HEK293 (cell line): Measurements from ENCODE around the gene CUEDC1.

Experiments used
- CTCF ChIA-PET: fragments of 350-600 bp; formaldehyde crosslinking; extraction: SDS; loops from one replicate; lab custom pipeline; 2021; ENCODE audit warnings: antibody characterized with exemption; lab: Yijun Ruan, JAX
- POLR2A ChIA-PET: fragments of 300-600 bp; formaldehyde crosslinking; extraction: SDS; loops from one replicate; lab custom pipeline; 2020; ENCODE audit warnings: antibody characterized with exemption, inconsistent platforms; lab: Yijun Ruan, JAX
- H3K27ac ChIP-seq: fragments of 200-500 bp; sonication (Bioruptor generic); 2 replicates; pipeline ENCODE4 v1.5.1; 2014; ENCODE audit warnings: low read depth, low read length, control low read depth, inconsistent platforms; ENCODE audit errors: extremely low read depth
- H3K36me3 ChIP-seq, 2 experiments: fragments of 200-500 bp in 1 of 2; sonication (Bioruptor generic) in 1 of 2; 1 replicate in 1 of 2; 2 replicates in 1 of 2; pipeline ENCODE4 v1.5.1; 2014 to 2017; ENCODE audit warnings: inconsistent platforms in 2 of 2, low read length in 2 of 2; ENCODE audit not compliant: control insufficient read depth in 2 of 2, insufficient read depth in 1 of 2
- H3K4me1 ChIP-seq: fragments of 200-500 bp; sonication (Bioruptor generic); 2 replicates; pipeline ENCODE4 v1.5.1; 2014; ENCODE audit warnings: mild to moderate bottlenecking, low read length, inconsistent platforms; ENCODE audit not compliant: control insufficient read depth, insufficient read depth
- H3K4me3 ChIP-seq: 2 replicates; pipeline ENCODE4 v1.5.1; 2011; ENCODE audit warnings: low read depth, mild to moderate bottlenecking, control low read depth, low read length, moderate library complexity
- H3K9me3 ChIP-seq: fragments of 200-500 bp; sonication (Bioruptor generic); 2 replicates; pipeline ENCODE4 v1.5.1; 2014; ENCODE audit warnings: low read depth, low read length, inconsistent platforms; ENCODE audit not compliant: control insufficient read depth, insufficient read depth
- HIC1 ChIP-seq: fragments of 450-650 bp; formaldehyde crosslinking; IDR thresholded peaks from 2 replicates; pipeline ENCODE4 v1.5.1; 2016; ENCODE audit warnings: missing biosample characterization, missing genetic modification characterization
- KLF8 ChIP-seq: fragments of 450-650 bp; formaldehyde crosslinking; IDR thresholded peaks from 2 replicates; pipeline ENCODE4 v1.5.1; 2016; ENCODE audit warnings: missing biosample characterization, missing genetic modification characterization
- KLF9 ChIP-seq: fragments of 450-650 bp; formaldehyde crosslinking; IDR thresholded peaks from 2 replicates; pipeline ENCODE4 v1.5.1; 2016; ENCODE audit warnings: missing biosample characterization, missing genetic modification characterization, low read depth
- SCRT1 ChIP-seq: fragments of 450-650 bp; formaldehyde crosslinking; IDR thresholded peaks from 2 replicates; pipeline ENCODE4 v1.5.1; 2016; ENCODE audit warnings: missing biosample characterization, missing genetic modification characterization, borderline replicate concordance
- TCF7L2 ChIP-seq: IDR thresholded peaks from 2 replicates; pipeline ENCODE4 v1.6.1; 2011; ENCODE audit warnings: low read depth, mild to moderate bottlenecking, inconsistent platforms, low read length, moderate library complexity, borderline replicate concordance
- ZNF140 ChIP-seq: fragments of 450-650 bp; formaldehyde crosslinking; IDR thresholded peaks from 2 replicates; pipeline ENCODE4 v1.5.1; 2016; ENCODE audit warnings: missing biosample characterization, missing genetic modification characterization
- ZNF148 ChIP-seq: fragments of 450-650 bp; formaldehyde crosslinking; IDR thresholded peaks from 2 replicates; pipeline ENCODE4 v1.5.0; 2017; ENCODE audit warnings: missing biosample characterization, missing genetic modification characterization, borderline replicate concordance
- ZNF19 ChIP-seq: fragments of 450-650 bp; formaldehyde crosslinking; IDR thresholded peaks from 2 replicates; pipeline ENCODE4; 2016; ENCODE audit warnings: missing biosample characterization, missing genetic modification characterization, low read depth
- ZNF2 ChIP-seq: fragments of 450-650 bp; formaldehyde crosslinking; IDR thresholded peaks from 2 replicates; pipeline ENCODE4 v1.5.1; 2016; ENCODE audit warnings: missing biosample characterization, missing genetic modification characterization
- ZNF214 ChIP-seq: fragments of 450-650 bp; formaldehyde crosslinking; IDR thresholded peaks from 2 replicates; pipeline ENCODE4 v1.5.1; 2017; ENCODE audit warnings: missing biosample characterization, mild to moderate bottlenecking, missing genetic modification characterization, borderline replicate concordance
- ZNF335 ChIP-seq: fragments of 450-650 bp; formaldehyde crosslinking; conservative IDR thresholded peaks from 2 replicates; pipeline ENCODE4 v1.5.1; 2016; ENCODE audit warnings: missing biosample characterization, missing genetic modification characterization
- ZNF366 ChIP-seq: fragments of 450-650 bp; formaldehyde crosslinking; conservative IDR thresholded peaks from 2 replicates; pipeline ENCODE4 v1.5.1; 2016; ENCODE audit warnings: missing biosample characterization, missing genetic modification characterization
- ZNF488 ChIP-seq: fragments of 450-650 bp; formaldehyde crosslinking; IDR thresholded peaks from 2 replicates; pipeline ENCODE4 v1.5.1; 2016; ENCODE audit warnings: missing biosample characterization, missing genetic modification characterization
- ZNF561 ChIP-seq: fragments of 450-650 bp; IDR thresholded peaks from 2 replicates; pipeline ENCODE4 v1.5.1; 2018; ENCODE audit warnings: missing biosample characterization, missing genetic modification characterization, borderline replicate concordance
- ZNF580 ChIP-seq: fragments of 450-650 bp; formaldehyde crosslinking; IDR thresholded peaks from 2 replicates; pipeline ENCODE4 v1.5.1; 2016; ENCODE audit warnings: missing biosample characterization, missing genetic modification characterization
- ZNF654 ChIP-seq: fragments of 450-650 bp; formaldehyde crosslinking; IDR thresholded peaks from 2 replicates; pipeline ENCODE4 v1.5.1; 2016; ENCODE audit warnings: low read depth, missing biosample characterization, missing genetic modification characterization
- ZNF660 ChIP-seq: fragments of 450-650 bp; IDR thresholded peaks from 2 replicates; pipeline ENCODE4 v1.5.1; 2018; ENCODE audit warnings: missing biosample characterization, mild to moderate bottlenecking, missing genetic modification characterization
- ZNF677 ChIP-seq: fragments of 450-650 bp; IDR thresholded peaks from 2 replicates; pipeline ENCODE4 v1.5.0; 2018; ENCODE audit warnings: missing biosample characterization, mild to moderate bottlenecking, missing genetic modification characterization, moderate library complexity
- ZNF692 ChIP-seq: fragments of 450-650 bp; formaldehyde crosslinking; IDR thresholded peaks from 2 replicates; pipeline ENCODE4 v1.5.1; 2016; ENCODE audit warnings: missing biosample characterization, missing genetic modification characterization
- ZSCAN18 ChIP-seq: fragments of 450-650 bp; formaldehyde crosslinking; IDR thresholded peaks from 2 replicates; pipeline ENCODE4 v1.5.1; 2016; ENCODE audit warnings: missing biosample characterization, missing genetic modification characterization
- ZSCAN30 ChIP-seq: fragments of 450-650 bp; IDR thresholded peaks from 2 replicates; pipeline ENCODE4 v1.5.1; 2018; ENCODE audit warnings: missing biosample characterization, mild to moderate bottlenecking, missing genetic modification characterization, moderate library complexity

The CUEDC1 gene

GRCh38 chr17:57892820-57893595 is 62.2 kb downstream of the CUEDC1 start (continued):
- TF ChIP-seq ZNF148 (tag by site-specific recombination) (no peak), ZNF580 (tag by site-specific recombination) (no peak), ZNF19 (tag by site-specific recombination) (no peak), ZNF660 (tag by site-specific recombination) (0 out of 2 replicates have a peak, but pooled peaks have one; percentile 10), ZNF2 (tag by site-specific recombination) (peak; percentile 13; the same call in 1 of the 2 replicates), ZNF214 (tag by site-specific recombination) (no peak), ZNF335 (peak; percentile 32; the same call in 1 of the 2 replicates), ZNF677 (tag by site-specific recombination) (no peak), ZSCAN18 (no peak), ZNF692 (peak; percentile 73), ZNF140 (no peak), ZNF488 (no peak)
- TF ChIP-seq, all 188 proteins: peak for 28

GRCh38 chr17:57892146-57892819 is 62.9 kb downstream of the CUEDC1 start:
- Histone ChIP-seq H3K27ac (no peak overlapping the region), H3K9me3 (no peaks in the 10 kb centered on the region), H3K4me1 (peaks cover 6% of the 10 kb centered on the region), H3K4me3 (no peak overlapping the region), H3K36me3 (no peaks in the 10 kb centered on the region)
- ChIA-PET POLR2A (interaction anchor here (0.6 to 2.2 kb wide), 10 partner anchors 10 to 107 kb away, joined by 3 to 11 read pairs (median 5); partner anchors contain the start of genes CUEDC1 and VEZF1), CTCF (interaction anchor here (0.6 to 8.0 kb wide), 38 partner anchors 8 to 221 kb away, joined by 3 to 95 read pairs (median 4); no protein-coding TSS in a partner anchor)
- TF ChIP-seq TCF7L2, result no peak
- peak; percentile 72 for TF ChIP-seq SCRT1
- TF ChIP-seq ZNF654 (tag by site-specific recombination), result peak; percentile 63
- peak; percentile 94 for TF ChIP-seq ZSCAN30 (tag by site-specific recombination)
- peak; percentile 58; the same call in 1 of the 2 replicates for TF ChIP-seq KLF9 (tag by site-specific recombination)
- no peak for TF ChIP-seq KLF8 (tag by site-specific recombination)
- TF ChIP-seq ZNF561 (tag by site-specific recombination), result 0 out of 2 replicates have a peak, but pooled peaks have one; percentile 71
- no peak for TF ChIP-seq HIC1 (tag by site-specific recombination)
- peak; percentile 59; the same call in 1 of the 2 replicates for TF ChIP-seq ZNF580 (tag by site-specific recombination)
- 0 out of 2 replicates have a peak, but pooled peaks have one; percentile 15 for TF ChIP-seq ZNF366 (tag by site-specific recombination)
- TF ChIP-seq ZNF2 (tag by site-specific recombination), result peak; percentile 85; the same call in 1 of the 2 replicates
